NCI-H1048 (cell line): ENCODE results near the gene FAM83B.
"Not testable (repeated sequence)": the region's sequence is repeated elsewhere in the genome, so short reads cannot be mapped to it uniquely, and the experiment has no call there.

ENCODE experiments used
- DNase-seq: peaks from one replicate; lab custom pipeline; 2025; lab: John Stamatoyannopoulos, UW

FAM83B gene

DNA sequence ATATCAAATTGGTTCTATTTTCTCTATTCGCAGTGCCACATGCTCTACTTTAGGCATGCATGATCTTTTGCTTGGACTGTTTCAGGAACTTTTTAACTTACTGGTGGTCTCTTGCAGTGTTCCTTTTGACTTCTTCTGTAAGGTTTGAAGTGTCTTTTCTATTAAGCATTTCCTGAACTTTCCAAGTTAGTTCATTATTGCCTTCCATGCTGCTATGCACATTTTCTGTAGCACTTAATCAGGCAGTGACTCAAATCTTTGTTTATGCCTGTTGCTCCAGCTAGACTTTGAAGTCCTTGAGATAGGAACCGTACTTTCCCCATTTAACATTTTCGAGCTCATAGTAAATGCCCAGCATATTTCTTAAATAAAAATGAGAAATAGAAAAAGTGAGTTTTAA is 52.2 kb downstream of the FAM83B start:
- DNase-seq, result no peak

DNA sequence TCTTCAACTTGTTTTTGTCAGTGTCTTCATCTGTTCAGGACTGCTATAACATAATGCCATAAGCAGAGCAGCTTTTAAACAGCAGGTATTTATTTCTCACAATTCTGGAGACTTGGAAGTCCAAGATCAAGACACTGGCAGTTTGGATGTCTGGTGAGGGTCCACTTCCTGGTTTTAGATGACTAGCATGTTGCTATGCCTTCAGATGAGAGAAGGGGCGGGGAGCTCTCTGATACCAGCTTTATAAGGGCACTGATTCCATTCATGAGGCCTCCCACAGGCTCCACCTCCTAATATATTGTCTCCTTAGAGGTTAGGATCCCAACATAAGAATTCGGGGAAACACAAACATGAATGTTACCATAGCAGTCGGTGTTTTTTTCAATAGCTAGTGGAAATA is 52.9 kb downstream of the FAM83B start:
- DNase-seq, result no peak

GRCh38 chr6:54899986-54900385 is 53.4 kb downstream of the FAM83B start:
- no peak for DNase-seq

DNA sequence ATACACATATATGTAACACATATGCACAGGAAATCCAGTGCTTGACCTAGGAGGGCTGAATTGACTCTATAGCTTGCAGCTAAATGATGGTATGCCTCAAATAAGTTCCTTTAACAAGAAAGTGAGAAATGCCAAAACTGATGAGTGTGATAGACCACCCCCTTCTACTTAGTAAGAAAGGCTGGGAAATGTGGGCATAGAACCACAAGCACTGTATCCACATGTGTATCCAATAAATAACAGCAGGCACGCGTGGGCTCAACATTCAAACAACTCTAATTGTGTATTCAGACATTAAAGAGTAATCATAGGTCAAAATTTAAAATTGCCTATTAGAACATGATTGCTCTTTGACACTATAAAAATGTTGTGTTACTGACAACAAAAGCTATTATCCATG is 54.1 kb downstream of the FAM83B start:
- DNase-seq, result no peak

GRCh38 chr6:54903884-54904283 is 57.3 kb downstream of the FAM83B start:
- no peak for DNase-seq

- no peak for DNase-seq
These were observed 60.8 kb downstream of the FAM83B start for GRCh38 chr6:54907355-54907754.

DNA sequence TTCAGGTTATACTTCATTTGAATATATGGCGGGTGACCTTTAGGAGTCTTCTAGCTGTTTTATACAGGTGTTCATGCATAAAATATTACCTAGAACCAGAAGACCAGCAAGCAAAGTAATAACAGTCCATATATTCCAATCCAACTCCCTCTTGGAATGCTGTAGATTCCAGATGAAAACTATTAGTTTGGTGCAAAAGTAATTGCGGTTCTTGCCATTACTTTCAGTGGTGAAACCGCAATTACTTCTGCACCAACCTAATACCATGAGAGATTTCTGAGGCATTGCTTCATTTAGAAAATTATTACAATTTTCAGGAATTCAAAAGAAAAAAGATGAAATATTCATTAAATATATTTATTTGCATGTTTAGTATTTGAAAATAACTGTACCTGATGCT is 62.6 kb downstream of the FAM83B start:
- DNase-seq, result no peak

GRCh38 chr6:54910431-54910884 is 63.9 kb downstream of the FAM83B start:
- DNase-seq, result no peak

- no peak for DNase-seq
These were observed 64.3 kb downstream of the FAM83B start for GRCh38 chr6:54910921-54911320.

DNA sequence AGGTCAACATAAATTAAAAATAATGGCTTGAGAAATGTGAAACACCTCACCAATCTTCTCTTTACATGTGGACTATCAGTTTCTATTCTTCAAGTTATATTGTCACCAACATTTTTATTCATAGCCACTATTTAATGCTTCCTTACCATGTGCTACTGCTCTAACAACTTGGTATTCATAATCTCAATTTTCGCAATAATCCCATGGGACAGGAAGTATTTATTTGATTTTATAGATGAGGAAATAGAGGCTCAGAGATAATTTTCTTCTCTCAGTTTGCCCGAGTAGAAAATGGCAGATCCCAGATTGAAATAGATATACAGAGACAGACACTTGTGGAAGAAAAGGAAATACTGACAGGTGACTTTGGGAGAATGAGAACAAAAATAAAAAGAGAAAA is 66.6 kb downstream of the FAM83B start:
- DNase-seq, result no peak

DNA sequence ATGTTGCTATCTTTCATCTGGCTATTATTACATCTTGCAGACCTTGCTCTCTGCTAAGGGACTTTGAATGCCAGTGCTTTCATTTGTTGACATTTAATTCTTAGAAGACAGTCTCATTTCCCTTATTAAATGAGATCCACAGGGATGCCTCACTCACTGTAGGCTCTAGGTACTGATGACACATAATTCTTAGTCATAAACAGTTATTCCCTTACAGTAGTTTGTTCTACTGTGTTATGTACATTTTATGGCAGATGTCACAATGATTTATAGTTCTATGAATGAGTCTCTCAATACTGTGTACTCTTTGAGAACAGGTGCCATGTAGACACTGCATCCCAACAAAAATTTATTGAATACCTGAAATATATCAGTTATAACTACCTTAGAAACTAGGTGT is 70.3 kb downstream of the FAM83B start:
- no peak for DNase-seq

DNA sequence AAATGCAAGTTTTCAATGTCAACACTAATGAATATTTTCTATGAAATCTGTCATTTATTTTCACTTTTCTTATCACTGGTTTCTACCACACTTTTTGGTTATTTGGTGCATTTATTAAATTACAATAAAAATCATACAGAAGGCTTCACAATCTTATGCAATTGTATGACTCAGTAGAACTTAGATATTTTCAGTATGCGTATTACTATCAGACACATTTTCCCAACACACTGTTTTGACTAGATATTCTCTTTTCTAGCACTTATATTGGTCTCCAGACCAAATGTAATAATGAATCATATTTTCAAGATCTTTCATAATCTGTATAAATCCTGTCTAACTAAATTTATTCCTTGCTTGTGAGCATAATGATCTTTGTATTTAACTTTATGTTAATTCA is 74.1 kb downstream of the FAM83B start:
- no peak for DNase-seq

- no peak for DNase-seq
These were observed 75.3 kb downstream of the FAM83B start for GRCh38 chr6:54921891-54922290.

DNA sequence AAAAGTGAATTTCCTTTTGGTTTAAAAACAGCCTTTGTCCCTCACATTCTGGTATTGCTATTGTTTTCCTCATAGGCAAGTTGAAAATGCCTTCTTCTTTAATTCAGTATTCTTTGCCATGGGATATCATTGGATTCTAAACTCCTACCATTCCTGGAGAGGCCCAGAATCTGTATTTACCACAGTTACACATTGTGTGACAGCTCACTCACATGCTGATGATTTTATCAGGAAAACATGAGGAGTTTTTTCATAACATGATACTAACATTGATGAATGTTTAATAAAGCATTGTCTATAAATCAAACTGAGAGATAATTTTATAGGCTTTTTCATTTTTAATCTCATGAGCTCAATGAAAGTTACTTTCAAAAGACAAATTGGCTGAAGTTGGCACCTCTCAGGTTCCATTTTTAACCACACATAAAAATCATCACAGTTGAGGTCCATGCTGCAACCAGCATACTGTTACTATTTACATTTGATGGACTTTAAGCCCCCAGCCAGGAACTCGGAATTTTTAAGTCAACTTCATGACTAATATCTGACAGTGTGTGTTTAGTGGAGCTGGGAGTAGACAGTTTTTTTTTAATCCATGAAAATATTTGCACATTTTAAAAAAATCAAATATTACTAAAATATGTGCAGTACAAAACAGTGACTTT is 82.8 kb downstream of the FAM83B start:
- no peak for DNase-seq

DNA sequence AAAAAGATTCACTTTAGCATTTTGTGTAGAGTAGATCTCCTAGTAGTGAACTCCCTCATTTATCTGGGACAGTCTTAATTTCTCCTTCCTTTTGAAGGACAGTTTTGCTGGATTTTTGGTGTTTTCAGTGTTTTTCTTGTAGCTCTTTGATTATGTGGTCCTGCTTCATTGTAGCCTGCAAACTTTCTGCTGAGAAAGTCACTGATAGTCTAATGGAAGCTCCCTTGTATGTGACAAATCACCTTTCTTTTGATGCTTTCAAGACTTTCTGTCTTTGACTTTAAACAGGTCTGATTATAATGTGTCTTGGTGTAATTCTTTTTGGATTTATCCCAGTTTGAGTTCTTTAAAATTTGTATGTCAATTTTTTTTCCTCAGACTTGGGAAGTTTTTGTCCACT is 86.1 kb downstream of the FAM83B start:
- DNase-seq, result no peak

- no peak for DNase-seq
These were observed 89.2 kb downstream of the FAM83B start for GRCh38 chr6:54935739-54936138.

- no peak for DNase-seq
These were observed 90.8 kb downstream of the FAM83B start for GRCh38 chr6:54937371-54937770.

DNA sequence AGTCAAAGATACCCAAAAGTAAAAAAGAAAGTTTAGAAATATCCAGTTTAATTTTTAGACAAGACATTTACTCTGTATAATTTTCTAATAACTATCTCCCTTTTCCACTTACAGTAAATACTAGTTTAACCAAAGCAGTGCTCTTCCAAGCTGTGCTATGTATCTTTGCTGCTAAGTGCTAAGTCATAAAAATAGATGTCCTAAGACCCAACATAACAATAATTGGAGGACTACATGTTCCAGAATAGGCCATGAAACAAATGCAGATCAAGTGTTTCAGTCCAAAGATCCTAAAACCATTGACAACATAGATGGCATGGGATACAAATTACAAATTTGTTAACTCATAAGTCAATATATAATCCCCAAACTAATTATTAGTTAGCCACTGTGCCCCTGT is 111.1 kb downstream of the FAM83B start:
- no peak for DNase-seq

DNA sequence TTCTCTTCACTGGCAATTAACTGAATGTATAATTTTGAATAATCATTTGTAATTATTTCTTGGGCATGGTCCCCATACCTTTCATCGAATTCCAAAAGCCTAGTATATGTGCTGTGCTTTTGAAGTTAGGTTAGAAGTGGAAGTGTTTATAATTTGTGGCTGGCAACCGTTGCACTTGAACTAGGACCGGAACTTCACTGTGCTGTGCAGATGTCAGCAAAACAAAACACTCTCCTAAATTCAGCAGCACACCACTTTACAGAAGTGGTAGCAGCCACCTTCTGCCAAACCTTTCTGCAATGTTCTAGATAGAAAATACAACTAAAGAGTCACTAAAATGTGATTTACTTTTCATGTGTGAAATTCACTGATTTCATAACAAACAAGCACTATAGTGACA is 111.9 kb downstream of the FAM83B start:
- no peak for DNase-seq

DNA sequence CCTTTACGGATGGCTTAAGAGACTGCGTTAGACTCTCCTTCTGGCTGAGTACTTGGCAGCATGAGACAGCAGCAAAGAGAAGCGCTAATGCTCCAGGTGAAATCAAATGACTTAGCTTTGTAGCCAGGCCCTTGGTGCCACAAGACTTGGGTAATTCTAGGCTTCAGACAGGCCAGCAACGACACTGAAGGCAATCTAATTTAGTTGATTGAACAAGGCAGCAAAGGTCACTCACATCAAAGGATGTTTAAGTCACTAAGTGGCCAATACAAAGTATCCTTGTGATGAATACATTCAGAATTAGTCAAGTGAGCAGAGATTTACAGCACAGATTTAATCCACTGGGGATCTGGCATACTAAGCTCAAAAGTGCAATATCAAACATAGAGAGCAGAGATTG is 113.2 kb downstream of the FAM83B start:
- DNase-seq, result no peak

GRCh38 chr6:54961372-54961771 is 114.8 kb downstream of the FAM83B start:
- DNase-seq, result not testable (repeated sequence)

- DNase-seq, result no peak
These were observed 123.8 kb downstream of the FAM83B start for GRCh38 chr6:54970337-54970736.

- DNase-seq, result no peak
These were observed 125.3 kb downstream of the FAM83B start for GRCh38 chr6:54971825-54972224.

GRCh38 chr6:54979161-54979560 is 132.6 kb downstream of the FAM83B start:
- DNase-seq, result not testable (repeated sequence)
